HCT116 (cell line): ENCODE results near the gene RWDD3. TPM values are rescaled to one million over a fixed set of nuclear protein-coding genes. Genes with fewer than 3 reads are reported as not detected.

Experiments
- ATAC-seq: fragments of 200-7000 bp; cut with Tn5 transposase; 2 replicates; pipeline ENCODE4 v1.9.1; 2020; ENCODE audit warnings: mild to moderate bottlenecking, moderate library complexity
- BruUV-seq: library from RNA; stranded (reverse); fragments of 400-500 nt; replicated peaks from 2 replicates; lab custom pipeline; 2021; lab: Mats Ljungman, UMichigan
- CTCF ChIA-PET: fragments of 300-600 bp; sonication (Branson Sonifier 250); formaldehyde crosslinking; loops from one replicate; lab custom pipeline; 2021; ENCODE audit warnings: antibody characterized with exemption; lab: Charles Lee
- POLR2A ChIA-PET: fragments of 300-600, 350-600 bp; sonication (Branson Sonifier 250); formaldehyde crosslinking; loops from one replicate; lab custom pipeline; 2021; ENCODE audit warnings: antibody characterized with exemption; lab: Charles Lee
- RAD21 ChIA-PET, 2 experiments: fragments of 300-600 bp; sonication (Branson Sonifier 250); formaldehyde crosslinking; loops; one replicate each; lab custom pipeline; 2023; ENCODE audit warnings: low total read pairs in 2 of 2; ENCODE audit not compliant: uncharacterized antibody in 2 of 2, unreplicated experiment in 2 of 2, low non-redundant PET in 1 of 2; lab: Charles Lee
- DNase-seq: peaks from one replicate; pipeline ENCODE4 v3.0.0-alpha.2; 2010; ENCODE audit warnings: low read depth, low spot score
- H2AFZ ChIP-seq: fragments of 200-600 bp; shearing (Covaris generic), sonication (generic); 2 replicates; pipeline ENCODE4 v1.6.1; 2017; ENCODE audit warnings: low read depth, mixed run types, mixed read lengths, antibody characterized with exemption, low read length; ENCODE audit not compliant: poor library complexity, severe bottlenecking
- H3K27ac ChIP-seq: 2 replicates; pipeline ENCODE4 v1.5.1; 2012; ENCODE audit warnings: low read depth, low read length
- H3K27me3 ChIP-seq: fragments of 200-600 bp; sonication (generic); 2 replicates; pipeline ENCODE4 v1.6.1; 2016; ENCODE audit warnings: mixed run types, low read length, mixed read lengths; ENCODE audit not compliant: insufficient read depth
- H3K36me3 ChIP-seq, 2 experiments: fragments of 200-500 bp in 1 of 2; fragments of 200-600 bp in 1 of 2; sonication (Bioruptor generic) in 1 of 2; sonication (generic) in 1 of 2; 2 replicates each; pipeline versions ENCODE4 v1.5.1 to v1.6.1; 2014 to 2016; ENCODE audit warnings: low read length in 2 of 2, inconsistent platforms in 1 of 2, mixed read lengths in 1 of 2, mixed run types in 1 of 2; ENCODE audit not compliant: insufficient read depth in 2 of 2, control insufficient read depth in 1 of 2
- H3K4me1 ChIP-seq, 2 experiments: fragments of 200-600 bp in 1 of 2; sonication (generic) in 1 of 2; 2 replicates each; pipeline versions ENCODE4 v1.5.1 to v1.6.1; 2012 to 2017; ENCODE audit warnings: low read length in 2 of 2, inconsistent platforms in 1 of 2, mild to moderate bottlenecking in 1 of 2, mixed read lengths in 1 of 2, mixed run types in 1 of 2, moderate library complexity in 1 of 2; ENCODE audit not compliant: insufficient read depth in 2 of 2, control insufficient read depth in 1 of 2
- H3K4me2 ChIP-seq: fragments of 200-600 bp; sonication (generic); 2 replicates; pipeline ENCODE4 v1.6.1; 2017; ENCODE audit warnings: mixed run types, low read length, mixed read lengths
- H3K4me3 ChIP-seq, 2 experiments: fragments of 200-600 bp in 1 of 2; sonication (generic) in 1 of 2; replicated peaks in 1 of 2; 2 replicates each; pipeline ENCODE4 v1.5.1; 2011 to 2016; ENCODE audit warnings: low read length in 2 of 2, control low read depth in 1 of 2, low read depth in 1 of 2, mild to moderate bottlenecking in 1 of 2, mixed read lengths in 1 of 2, mixed run types in 1 of 2
- H3K79me2 ChIP-seq: fragments of 200-600 bp; sonication (generic); 2 replicates; pipeline ENCODE4 v1.6.1; 2017; ENCODE audit warnings: mild to moderate bottlenecking, mixed run types, low read length, moderate library complexity, mixed read lengths; ENCODE audit not compliant: insufficient read depth
- H3K9ac ChIP-seq: fragments of 200-600 bp; sonication (generic); 2 replicates; pipeline ENCODE4 v1.6.1; 2016; ENCODE audit warnings: low read length, mixed read lengths
- H3K9me2 ChIP-seq: fragments of 200-600 bp; sonication (generic), shearing (Covaris generic); 2 replicates; pipeline ENCODE4 v1.6.1; 2017; ENCODE audit warnings: mixed run types, mild to moderate bottlenecking, moderate library complexity; ENCODE audit not compliant: insufficient read depth
- H3K9me3 ChIP-seq, 2 experiments: fragments of 200-500 bp in 1 of 2; fragments of 200-600 bp in 1 of 2; sonication (Bioruptor generic) in 1 of 2; sonication (generic) in 1 of 2; 2 replicates each; pipeline ENCODE4 v1.6.1; 2014 to 2017; ENCODE audit warnings: low read length in 2 of 2, mixed read lengths in 2 of 2, inconsistent platforms in 1 of 2, low read depth in 1 of 2, mild to moderate bottlenecking in 1 of 2, mixed run types in 1 of 2, moderate library complexity in 1 of 2; ENCODE audit not compliant: control insufficient read depth in 1 of 2, insufficient read depth in 1 of 2
- H4K20me1 ChIP-seq: fragments of 200-600 bp; sonication (generic), shearing (Covaris generic); 2 replicates; pipeline ENCODE4 v1.6.1; 2017; ENCODE audit warnings: mixed run types, mild to moderate bottlenecking, moderate library complexity; ENCODE audit not compliant: insufficient read depth
- ATF3 ChIP-seq: IDR thresholded peaks from 2 replicates; pipeline ENCODE4 v1.6.1; 2012
- CEBPB ChIP-seq: IDR thresholded peaks from 2 replicates; pipeline ENCODE4 v1.6.1; 2012; ENCODE audit warnings: low read depth
- EGR1 ChIP-seq: IDR thresholded peaks from 2 replicates; pipeline ENCODE4 v1.6.1; 2012; ENCODE audit warnings: low read depth
- ELF1 ChIP-seq: IDR thresholded peaks from 2 replicates; pipeline ENCODE4 v1.6.1; 2012; ENCODE audit warnings: low read depth, borderline replicate concordance
- EZH2phosphoT487 ChIP-seq: fragments of 200-600 bp; IDR thresholded peaks from 2 replicates; pipeline ENCODE4 v1.6.1; 2018; ENCODE audit warnings: antibody characterized with exemption, borderline replicate concordance
- POLR2A ChIP-seq: IDR thresholded peaks from 2 replicates; pipeline ENCODE4 v1.7.0; 2011; ENCODE audit warnings: borderline replicate concordance; ENCODE audit not compliant: insufficient read depth, insufficient read length; ENCODE audit errors: extremely low read depth
- POLR2AphosphoS5 ChIP-seq: IDR thresholded peaks from 2 replicates; pipeline ENCODE4 v1.6.1; 2011; ENCODE audit warnings: mild to moderate bottlenecking, low read depth, low read length, moderate library complexity
- RAD21 ChIP-seq: IDR thresholded peaks from 2 replicates; pipeline ENCODE4 v1.6.1; 2012; ENCODE audit warnings: low read depth, mild to moderate bottlenecking
- SIN3A ChIP-seq: IDR thresholded peaks from 2 replicates; pipeline ENCODE4 v1.6.1; 2012; ENCODE audit warnings: low read depth
- SP1 ChIP-seq: IDR thresholded peaks from 2 replicates; pipeline ENCODE4 v1.6.1; 2012; ENCODE audit warnings: low read depth
- SRF ChIP-seq: IDR thresholded peaks from 2 replicates; pipeline ENCODE4 v1.6.1; 2012; ENCODE audit warnings: low read depth
- TCF7L2 ChIP-seq: IDR thresholded peaks from 2 replicates; pipeline ENCODE4 v1.7.0; 2011; ENCODE audit warnings: borderline replicate concordance, inconsistent platforms; ENCODE audit not compliant: insufficient read depth, insufficient read length; ENCODE audit errors: extremely low read depth
- YY1 ChIP-seq: IDR thresholded peaks from 2 replicates; pipeline ENCODE4 v1.6.1; 2011; ENCODE audit warnings: low read length, low read depth, moderate library complexity, mild to moderate bottlenecking; ENCODE audit not compliant: insufficient replicate concordance; ENCODE audit errors: extremely low read depth
- ZBTB33 ChIP-seq: IDR thresholded peaks from 2 replicates; pipeline ENCODE4 v1.6.1; 2011; ENCODE audit warnings: mild to moderate bottlenecking, low read length, moderate library complexity; ENCODE audit not compliant: insufficient replicate concordance; ENCODE audit errors: extremely low read depth
- ZNF274 ChIP-seq: fragments of 200-500 bp; sonication (Bioruptor generic); IDR thresholded peaks from 2 replicates; pipeline ENCODE4 v1.6.1; 2014; ENCODE audit warnings: mild to moderate bottlenecking, low read depth, low read length, inconsistent platforms
- intact Hi-C: fragments of 100-400 bp; cut with micrococcal nuclease; formaldehyde crosslinking; loops from 2 replicates; pipeline ENCODE4 v1.10.0; 2022
- total RNA-seq: library from RNA; stranded (reverse); gene quantifications from one replicate; pipeline ENCODE4 v1.2.1, GENCODE V29; 2021; ENCODE audit not compliant: unreplicated experiment

The RWDD3 gene
- total RNA-seq, 1 experiment from 2014 or later, result 12.4 TPM

GRCh38 chr1:95195046-95195445 lies 39.0 kb upstream of the RWDD3 start:
- H3K9me3 ChIP-seq, result no peaks in the 10 kb centered on the region
- no peaks in the 10 kb centered on the region for H3K36me3 ChIP-seq
- H4K20me1 ChIP-seq, result no peaks in the 10 kb centered on the region
- no peak overlapping the region for H3K27ac ChIP-seq
- H3K4me2 ChIP-seq, result no peak overlapping the region
- no peak overlapping the region for H2AFZ ChIP-seq
- ChIA-PET POLR2A (no interaction called here), RAD21 (no interaction called here), CTCF (no interaction called here)
- no peaks in the 10 kb centered on the region for H3K79me2 ChIP-seq
- TF ChIP-seq ELF1, result no peak
- no peak overlapping the region for H3K9ac ChIP-seq
- intact Hi-C loops, result no loop called here
- no peaks in the 10 kb centered on the region for H3K9me2 ChIP-seq
- H3K27me3 ChIP-seq, result no peaks in the 10 kb centered on the region
- ATAC-seq (no peak), DNase-seq (no peak)
- no peak overlapping the region for H3K4me3 ChIP-seq
- H3K4me1 ChIP-seq, result no peaks in the 10 kb centered on the region
- BruUV-seq, result no TSS peak

GRCh38 chr1:95196017-95196416 lies 38.0 kb upstream of the RWDD3 start:
- no peak overlapping the region for H3K4me3 ChIP-seq
- POLR2A ChIA-PET, result no interaction called here
- H3K9me3 ChIP-seq, result no peaks in the 10 kb centered on the region
- ATAC-seq, result no peak
- H3K4me2 ChIP-seq, result no peak overlapping the region
- H2AFZ ChIP-seq, result no peak overlapping the region
- intact Hi-C loops, result no loop called here
- H3K9me2 ChIP-seq, result no peaks in the 10 kb centered on the region
- DNase-seq, result no peak
- RAD21 ChIA-PET, result no interaction called here
- no peak overlapping the region for H3K9ac ChIP-seq
- BruUV-seq, result no TSS peak
- H4K20me1 ChIP-seq, result no peaks in the 10 kb centered on the region
- CTCF ChIA-PET, result no interaction called here
- H3K36me3 ChIP-seq, result no peaks in the 10 kb centered on the region
- no peaks in the 10 kb centered on the region for H3K27me3 ChIP-seq
- H3K4me1 ChIP-seq, result no peaks in the 10 kb centered on the region
- no peaks in the 10 kb centered on the region for H3K79me2 ChIP-seq
- H3K27ac ChIP-seq, result no peak overlapping the region
- no peak for TF ChIP-seq CEBPB
- TF ChIP-seq ATF3, result no peak
- TF ChIP-seq EGR1, result no peak
- no peak for TF ChIP-seq ZBTB33
- no peak for TF ChIP-seq SIN3A
- TF ChIP-seq POLR2A, result no peak
- TF ChIP-seq RAD21, result no peak
- no peak for TF ChIP-seq POLR2AphosphoS5
- TF ChIP-seq EZH2phosphoT487, result no peak
- TF ChIP-seq ELF1, result no peak
- TF ChIP-seq ZNF274, result no peak
- no peak for TF ChIP-seq YY1
- no peak for TF ChIP-seq SRF
- TF ChIP-seq SP1, result no peak
- no peak for TF ChIP-seq TCF7L2
